ENCODE measurements around the gene STK35.

DNA sequence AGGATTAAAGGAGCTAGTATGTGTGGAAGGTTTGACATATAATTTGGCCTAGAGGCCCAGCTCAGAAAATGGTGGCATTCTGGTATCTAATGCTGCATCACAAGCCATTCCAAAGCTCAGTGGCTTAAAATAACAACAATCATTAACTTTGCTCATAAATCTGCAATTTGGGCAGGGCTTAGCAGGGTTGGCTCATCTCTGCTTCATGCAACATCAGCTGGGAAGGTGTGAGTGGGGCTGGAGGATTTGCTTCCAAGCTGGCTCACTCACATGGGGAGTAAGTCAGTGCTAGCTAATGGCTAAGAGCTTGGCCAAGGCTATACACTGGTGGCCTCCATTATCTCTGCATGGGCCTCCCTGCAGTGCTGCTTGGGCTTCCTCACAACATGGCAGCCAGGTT lies 48.0 kb upstream of the STK35 start:
- no peak for TF ChIP-seq EZH2 (IDR thresholded peaks at IDR 0.05; ENCODE audit: borderline replicate concordance, low read depth, low read length, poor library complexity, severe bottlenecking)
- no peak for TF ChIP-seq CTCF (conservative IDR thresholded peaks at IDR 0.05; ENCODE audit: low read depth, low read length)

Measured in A673 (cell line).